PC-9 (cell line): Measurements from ENCODE around the gene GDF10. TPM values are rescaled to one million over a fixed set of nuclear protein-coding genes. Genes with fewer than 3 reads are reported as not detected.

Experiments
- BruUV-seq: library from RNA; stranded (reverse); fragments of 400-500 nt; replicated peaks from 2 replicates; lab custom pipeline; 2021; lab: Mats Ljungman, UMichigan
- CTCF ChIA-PET: fragments of 300-600 bp; sonication (Branson Sonifier 250); formaldehyde crosslinking; loops from one replicate; lab custom pipeline; 2022; ENCODE audit warnings: antibody characterized with exemption; lab: Charles Lee
- POLR2A ChIA-PET: fragments of 300-600 bp; sonication (Branson Sonifier 250); formaldehyde crosslinking; loops from one replicate; lab custom pipeline; 2022; ENCODE audit warnings: antibody characterized with exemption; ENCODE audit not compliant: unreplicated experiment; lab: Charles Lee
- DNase-seq, 2 experiments: peaks; one replicate each; pipeline versions ENCODE4 v3.0.0 to v3.0.0-alpha.2; 2015 to 2022; ENCODE audit warnings: mixed read lengths in 1 of 2
- H2AFZ ChIP-seq: fragments of 200-600 bp; sonication (generic); 2 replicates; pipeline ENCODE4 v1.8.1; 2017; ENCODE audit warnings: antibody characterized with exemption
- H3F3A ChIP-seq: fragments of 200-600 bp; sonication (generic); 2 replicates; pipeline ENCODE4 v1.8.1; 2017; ENCODE audit warnings: antibody characterized with exemption, mild to moderate bottlenecking, low read depth; ENCODE audit not compliant: insufficient read depth
- H3K27ac ChIP-seq: fragments of 200-600 bp; sonication (generic); 2 replicates; pipeline ENCODE4 v1.6.1; 2016; ENCODE audit warnings: mixed run types
- H3K27me3 ChIP-seq: fragments of 200-600 bp; sonication (generic); 2 replicates; pipeline ENCODE4 v1.6.1; 2016; ENCODE audit warnings: low read depth, mixed run types; ENCODE audit not compliant: insufficient read depth
- H3K36me3 ChIP-seq: fragments of 200-600 bp; sonication (generic); 2 replicates; pipeline ENCODE4 v1.6.1; 2016; ENCODE audit warnings: low read depth, mixed run types
- H3K4me1 ChIP-seq: fragments of 200-600 bp; sonication (generic); replicated peaks from 2 replicates; pipeline ENCODE4 v1.6.1; 2016; ENCODE audit warnings: mixed run types; ENCODE audit not compliant: insufficient read depth
- H3K4me2 ChIP-seq: fragments of 200-600 bp; sonication (generic); 2 replicates; pipeline ENCODE4 v1.6.1; 2017; ENCODE audit warnings: mixed run types
- H3K4me3 ChIP-seq: fragments of 200-600 bp; sonication (generic); 2 replicates; pipeline ENCODE4 v1.6.1; 2016; ENCODE audit warnings: mixed run types
- H3K79me2 ChIP-seq: fragments of 200-600 bp; sonication (generic); 2 replicates; pipeline ENCODE4 v1.6.1; 2017; ENCODE audit warnings: low read depth, mixed run types
- H3K9me2 ChIP-seq: fragments of 200-600 bp; sonication (generic); 2 replicates; pipeline ENCODE4 v1.8.1; 2017; ENCODE audit warnings: mild to moderate bottlenecking; ENCODE audit not compliant: insufficient read depth
- H3K9me3 ChIP-seq: fragments of 200-600 bp; sonication (generic); 2 replicates; pipeline ENCODE4 v1.8.1; 2016; ENCODE audit warnings: low read depth; ENCODE audit not compliant: insufficient read depth
- H4K20me1 ChIP-seq: fragments of 200-600 bp; sonication (generic); 2 replicates; pipeline ENCODE4 v1.8.1; 2017; ENCODE audit not compliant: insufficient read depth
- CTCF ChIP-seq: fragments of 200-600 bp; sonication (generic); conservative IDR thresholded peaks from 2 replicates; pipeline ENCODE4 v1.6.1; 2017; ENCODE audit warnings: mixed run types, antibody characterized with exemption, mild to moderate bottlenecking, moderate library complexity
- EZH2 ChIP-seq: fragments of 200-600 bp; sonication (generic); IDR thresholded peaks from 2 replicates; pipeline ENCODE4 v1.8.0; 2017; ENCODE audit warnings: antibody characterized with exemption, low read depth
- intact Hi-C: fragments of 100-400 bp; cut with micrococcal nuclease; formaldehyde crosslinking; loops from one replicate; pipeline ENCODE4 v1.10.0; 2022; ENCODE audit not compliant: unreplicated experiment
- total RNA-seq: library from RNA; stranded (reverse); gene quantifications from 2 replicates; pipeline ENCODE4 v1.2.3, GENCODE V29; 2021

GDF10 gene
- total RNA-seq, 1 experiment from 2014 or later, result not detected

DNA sequence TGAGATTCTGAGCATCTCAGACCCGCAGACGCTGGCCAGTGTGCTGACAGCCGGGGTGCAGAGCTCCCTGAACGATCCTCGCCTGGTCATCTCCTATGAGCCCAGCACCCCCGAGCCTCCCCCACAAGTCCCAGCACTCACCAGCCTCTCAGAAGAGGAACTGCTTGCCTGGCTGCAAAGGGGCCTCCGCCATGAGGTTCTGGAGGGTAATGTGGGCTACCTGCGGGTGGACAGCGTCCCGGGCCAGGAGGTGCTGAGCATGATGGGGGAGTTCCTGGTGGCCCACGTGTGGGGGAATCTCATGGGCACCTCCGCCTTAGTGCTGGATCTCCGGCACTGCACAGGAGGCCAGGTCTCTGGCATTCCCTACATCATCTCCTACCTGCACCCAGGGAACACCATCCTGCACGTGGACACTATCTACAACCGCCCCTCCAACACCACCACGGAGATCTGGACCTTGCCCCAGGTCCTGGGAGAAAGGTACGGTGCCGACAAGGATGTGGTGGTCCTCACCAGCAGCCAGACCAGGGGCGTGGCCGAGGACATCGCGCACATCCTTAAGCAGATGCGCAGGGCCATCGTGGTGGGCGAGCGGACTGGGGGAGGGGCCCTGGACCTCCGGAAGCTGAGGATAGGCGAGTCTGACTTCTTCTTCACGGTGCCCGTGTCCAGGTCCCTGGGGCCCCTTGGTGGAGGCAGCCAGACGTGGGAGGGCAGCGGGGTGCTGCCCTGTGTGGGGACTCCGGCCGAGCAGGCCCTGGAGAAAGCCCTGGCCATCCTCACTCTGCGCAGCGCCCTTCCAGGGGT is 48.9 kb downstream of the GDF10 start:
- H3F3A ChIP-seq, result no peaks in the 10 kb centered on the region
- H3K9me2 ChIP-seq, result no peaks in the 10 kb centered on the region
- H3K4me3 ChIP-seq, result no peak overlapping the region
- ChIA-PET CTCF (no interaction called here), POLR2A (no interaction called here)
- H2AFZ ChIP-seq, result no peak overlapping the region
- no peaks in the 10 kb centered on the region for H3K36me3 ChIP-seq
- H3K9me3 ChIP-seq, result no peaks in the 10 kb centered on the region
- no peak for DNase-seq
- H3K27ac ChIP-seq, result no peak overlapping the region
- no peaks in the 10 kb centered on the region for H3K79me2 ChIP-seq
- H3K27me3 ChIP-seq, result no peaks in the 10 kb centered on the region
- no TSS peak for BruUV-seq
- no peaks in the 10 kb centered on the region for H4K20me1 ChIP-seq
- intact Hi-C loops, result no loop called here
- TF ChIP-seq CTCF (no peak), EZH2 (no peak)
- H3K4me1 ChIP-seq, result 0 out of 2 replicates have a peak, but pooled peaks cover 6% of the 10 kb centered on the region
- no peak overlapping the region for H3K4me2 ChIP-seq

DNA sequence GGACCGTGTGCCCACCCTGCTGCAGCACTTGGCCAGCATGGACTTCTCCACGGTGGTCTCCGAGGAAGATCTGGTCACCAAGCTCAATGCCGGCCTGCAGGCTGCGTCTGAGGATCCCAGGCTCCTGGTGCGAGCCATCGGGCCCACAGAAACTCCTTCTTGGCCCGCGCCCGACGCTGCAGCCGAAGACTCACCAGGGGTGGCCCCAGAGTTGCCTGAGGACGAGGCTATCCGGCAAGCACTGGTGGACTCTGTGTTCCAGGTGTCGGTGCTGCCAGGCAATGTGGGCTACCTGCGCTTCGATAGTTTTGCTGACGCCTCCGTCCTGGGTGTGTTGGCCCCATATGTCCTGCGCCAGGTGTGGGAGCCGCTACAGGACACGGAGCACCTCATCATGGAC is 49.5 kb downstream of the GDF10 start:
- DNase-seq, result no peak
- BruUV-seq, result no TSS peak
- Histone ChIP-seq H3K27ac (no peak overlapping the region), H2AFZ (no peak overlapping the region), H3K79me2 (no peaks in the 10 kb centered on the region), H3K4me1 (0 out of 2 replicates have a peak, but pooled peaks cover 6% of the 10 kb centered on the region), H3K4me3 (no peak overlapping the region), H3K9me3 (no peaks in the 10 kb centered on the region), H3K4me2 (no peak overlapping the region), H3K27me3 (no peaks in the 10 kb centered on the region), H3K9me2 (no peaks in the 10 kb centered on the region), H4K20me1 (no peaks in the 10 kb centered on the region), H3K36me3 (no peaks in the 10 kb centered on the region), H3F3A (no peaks in the 10 kb centered on the region)
- intact Hi-C loops, result no loop called here
- CTCF ChIA-PET, result no interaction called here
- POLR2A ChIA-PET, result no interaction called here
- no peak for TF ChIP-seq EZH2
- no peak for TF ChIP-seq CTCF

DNA sequence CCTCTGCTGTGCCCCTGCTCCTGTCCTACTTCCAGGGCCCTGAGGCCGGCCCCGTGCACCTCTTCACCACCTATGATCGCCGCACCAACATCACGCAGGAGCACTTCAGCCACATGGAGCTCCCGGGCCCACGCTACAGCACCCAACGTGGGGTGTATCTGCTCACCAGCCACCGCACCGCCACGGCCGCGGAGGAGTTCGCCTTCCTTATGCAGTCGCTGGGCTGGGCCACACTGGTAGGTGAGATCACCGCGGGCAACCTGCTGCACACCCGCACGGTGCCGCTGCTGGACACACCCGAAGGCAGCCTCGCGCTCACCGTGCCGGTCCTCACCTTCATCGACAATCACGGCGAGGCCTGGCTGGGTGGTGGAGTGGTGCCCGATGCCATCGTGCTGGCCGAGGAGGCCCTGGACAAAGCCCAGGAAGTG is 50.0 kb downstream of the GDF10 start:
- Histone ChIP-seq H3K9me3 (no peaks in the 10 kb centered on the region), H3K79me2 (no peaks in the 10 kb centered on the region), H3F3A (no peaks in the 10 kb centered on the region), H4K20me1 (no peaks in the 10 kb centered on the region), H3K27me3 (no peaks in the 10 kb centered on the region), H3K36me3 (no peaks in the 10 kb centered on the region), H2AFZ (no peak overlapping the region), H3K27ac (no peak overlapping the region), H3K9me2 (no peaks in the 10 kb centered on the region), H3K4me2 (no peak overlapping the region), H3K4me3 (no peak overlapping the region), H3K4me1 (0 out of 2 replicates have a peak, but pooled peaks cover 6% of the 10 kb centered on the region)
- no peak for TF ChIP-seq EZH2
- TF ChIP-seq CTCF, result no peak
- POLR2A ChIA-PET, result no interaction called here
- CTCF ChIA-PET, result no interaction called here
- no peak for DNase-seq
- BruUV-seq, result no TSS peak
- intact Hi-C loops, result no loop called here
